DMS53 treated with DMSO at 0.1 percent for 48 hours (cell line): ENCODE results near the gene PTCD1.
"Not testable (repeated sequence)": the region's sequence is repeated elsewhere in the genome, so short reads cannot be mapped to it uniquely, and the experiment has no call there.

Experiments used
- DNase-seq: peaks from one replicate; lab custom pipeline; 2025; ENCODE audit not compliant: unreplicated experiment; lab: John Stamatoyannopoulos, UW

Gene PTCD1

GRCh38 chr7:99387912-99388311 is 50.7 kb downstream of the PTCD1 start:
- no peak for DNase-seq

GRCh38 chr7:99387239-99387635 is 51.4 kb downstream of the PTCD1 start:
- not testable (repeated sequence) for DNase-seq

GRCh38 chr7:99386584-99387238 is 51.9 kb downstream of the PTCD1 start:
- DNase-seq, result no peak

GRCh38 chr7:99385564-99385963 is 53.0 kb downstream of the PTCD1 start:
- DNase-seq, result no peak

GRCh38 chr7:99384523-99384922 is 54.1 kb downstream of the PTCD1 start:
- no peak for DNase-seq

- no peak for DNase-seq
These were observed 54.7 kb downstream of the PTCD1 start for GRCh38 chr7:99383791-99384370.

GRCh38 chr7:99383203-99383602 is 55.4 kb downstream of the PTCD1 start:
- no peak for DNase-seq

GRCh38 chr7:99381664-99382075 is 56.9 kb downstream of the PTCD1 start:
- DNase-seq, result no peak

GRCh38 chr7:99380823-99381663 is 57.6 kb downstream of the PTCD1 start:
- no peak for DNase-seq

- DNase-seq, result no peak
These were observed 58.4 kb downstream of the PTCD1 start for GRCh38 chr7:99380032-99380822.

GRCh38 chr7:99379693-99380031 is 58.9 kb downstream of the PTCD1 start:
- not testable (repeated sequence) for DNase-seq

- no peak for DNase-seq
These were observed 59.5 kb downstream of the PTCD1 start for GRCh38 chr7:99379043-99379577.

- peak; percentile 52 for DNase-seq
These were observed 63.4 kb downstream of the PTCD1 start for GRCh38 chr7:99375070-99375807.

GRCh38 chr7:99374111-99375064 is 64.2 kb downstream of the PTCD1 start, which contains the start of gene ARPC1B:
Gene ARPC1B (plus strand): TSS chr7:99374730. CDS start chr7:99385715, 10,985 bp downstream.
- peak; percentile 84 for DNase-seq

- DNase-seq, result peak; percentile 42
These were observed 65.2 kb downstream of the PTCD1 start for GRCh38 chr7:99373091-99374066.

GRCh38 chr7:99372275-99373090 is 66.1 kb downstream of the PTCD1 start:
- DNase-seq, result peak; percentile 89

GRCh38 chr7:99371376-99371920 is 67.2 kb downstream of the PTCD1 start:
- no peak for DNase-seq
